Measurements from ENCODE around the gene CBARP.

The CBARP gene

DNA sequence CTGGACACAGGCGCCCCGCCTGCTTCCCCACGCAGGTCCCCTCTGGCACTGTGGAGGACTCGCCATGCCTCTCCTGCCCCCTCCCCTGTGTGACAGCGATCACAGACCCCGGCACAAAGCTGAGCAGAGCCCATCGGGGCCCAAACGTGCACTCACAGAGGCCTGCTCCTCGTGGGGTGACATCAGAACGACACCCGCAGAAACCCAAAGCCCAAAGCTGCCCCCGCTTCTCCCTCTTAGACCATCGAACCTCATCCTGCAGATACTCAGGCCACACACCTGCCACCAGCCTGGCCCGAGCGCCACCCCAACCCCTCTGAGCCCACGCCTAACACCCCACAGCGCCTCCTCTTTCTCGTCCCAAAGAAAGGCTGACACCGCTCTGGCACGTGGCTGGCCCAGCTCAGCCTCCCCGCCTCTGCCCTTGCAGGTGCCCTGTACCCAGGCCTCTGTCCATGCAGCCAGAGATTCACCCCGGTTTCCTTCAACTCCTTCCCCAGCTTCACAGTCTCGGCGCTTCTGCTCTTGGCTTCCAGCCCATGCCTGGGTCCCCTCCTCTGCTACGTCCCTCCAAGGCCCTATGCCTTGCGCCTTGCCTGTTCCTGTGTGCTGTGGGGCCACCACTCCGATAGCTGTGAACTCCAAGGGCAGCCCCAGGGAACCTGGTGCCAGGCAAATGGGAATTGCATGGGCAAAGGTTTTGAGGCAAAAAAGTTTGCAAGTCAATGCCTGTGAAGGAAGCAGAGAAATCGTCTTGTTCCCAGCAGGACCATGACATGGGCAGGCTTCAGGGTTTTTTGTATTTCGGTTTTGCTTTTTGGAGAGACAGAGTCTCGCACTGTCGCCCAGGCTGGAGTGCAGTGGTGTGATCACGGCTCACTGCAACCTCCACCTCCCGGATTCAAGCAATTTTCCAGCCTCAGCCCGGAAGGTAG lies 831 bp upstream of the CBARP start:
- DNase-seq: no peak

DNA sequence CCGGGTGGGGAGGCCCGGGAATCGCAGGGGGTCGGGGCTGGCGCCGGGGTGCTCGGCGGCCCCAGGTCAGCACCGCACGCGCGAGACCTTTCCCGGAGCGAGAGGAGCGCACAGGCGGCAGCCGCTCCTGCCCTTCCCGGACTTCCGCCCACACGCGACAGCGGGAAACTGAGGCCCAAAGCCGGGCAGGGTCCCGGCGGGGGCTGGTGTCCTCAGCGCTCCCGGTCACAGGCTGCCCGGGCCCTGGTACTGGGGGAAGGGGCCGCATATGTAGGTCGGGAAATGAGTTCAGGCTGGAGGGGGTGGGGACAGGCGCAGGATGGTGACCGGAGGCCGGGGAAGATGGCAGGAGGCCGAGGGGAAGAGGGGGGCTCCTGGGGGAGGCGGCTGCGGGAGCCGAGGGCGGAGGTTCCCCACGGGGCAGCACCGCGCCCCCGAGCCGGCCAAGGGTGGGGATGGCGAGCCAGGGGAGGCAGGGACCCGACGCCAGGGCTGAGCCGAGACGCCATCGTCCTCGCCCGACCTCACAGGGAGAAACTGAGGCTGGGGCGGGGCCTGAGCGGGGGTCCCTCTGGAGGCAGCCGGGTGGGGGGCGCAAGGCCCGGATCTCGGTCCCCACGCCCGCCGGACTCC lies 662 bp downstream of the CBARP start:
- no peak for DNase-seq

DNA sequence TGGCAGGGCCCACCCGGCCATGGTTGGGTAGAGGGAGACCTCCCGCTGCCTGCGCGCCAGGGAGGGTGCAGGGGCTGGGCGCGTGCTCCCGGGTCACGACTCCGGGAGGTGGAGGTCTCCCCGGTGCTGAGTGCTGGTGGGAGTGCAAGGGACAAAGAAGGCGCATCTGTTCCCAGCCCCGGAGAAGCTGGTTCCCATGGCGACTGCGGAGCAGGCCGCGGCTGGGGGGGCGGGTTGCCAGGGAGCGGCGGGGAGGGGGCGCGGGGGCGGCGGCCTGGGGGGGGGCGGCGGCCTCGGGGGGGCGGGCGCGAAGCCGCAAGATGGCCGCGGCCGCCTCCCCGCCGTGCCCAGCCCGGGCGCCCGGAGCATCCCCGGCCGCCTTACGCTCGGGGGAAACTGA lies 1.2 kb downstream of the CBARP start:
- no peak for DNase-seq

DNA sequence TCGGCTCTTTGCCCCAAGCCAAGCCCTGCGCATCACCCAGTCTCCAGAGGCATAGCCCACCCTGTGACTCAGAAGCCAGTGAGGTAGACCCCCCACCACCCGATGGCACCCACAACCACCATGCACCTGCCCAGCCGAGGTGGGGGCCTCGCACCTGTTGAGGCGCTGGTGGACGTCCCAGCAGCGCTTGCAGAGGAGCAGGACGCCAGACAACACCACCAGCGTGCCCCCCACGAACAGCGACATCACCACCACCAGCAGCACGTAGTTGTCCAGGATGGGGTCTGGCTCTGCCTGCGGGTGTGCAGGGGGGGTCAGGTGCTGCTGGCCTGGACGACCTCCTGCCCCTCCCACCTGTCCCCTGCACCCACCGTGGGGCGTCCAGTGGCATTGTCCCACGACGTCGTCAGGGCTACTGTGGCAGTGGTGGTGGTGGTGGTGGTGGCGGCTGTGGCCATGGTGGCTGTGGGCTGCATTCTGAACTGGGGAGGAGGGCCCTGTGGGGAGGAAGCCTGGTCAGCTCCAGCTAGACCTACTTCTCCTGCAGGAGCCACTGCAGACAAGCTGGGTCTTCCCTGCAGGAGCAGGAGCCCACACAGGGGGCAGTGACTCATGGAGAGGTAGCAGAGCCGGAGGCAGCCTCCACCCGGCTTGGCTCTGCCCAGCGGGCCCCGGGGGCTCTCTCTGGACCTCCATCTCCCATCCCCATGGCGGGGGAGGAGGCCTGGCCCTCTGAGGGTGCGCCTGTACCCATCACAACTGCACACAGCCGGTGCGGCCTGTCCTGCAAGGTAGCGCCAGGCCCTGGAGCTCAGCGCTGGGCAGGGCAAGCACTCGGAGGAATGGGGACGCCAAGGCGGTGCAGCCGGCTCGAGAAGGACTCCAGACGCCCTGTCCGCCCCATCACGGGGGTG lies 1.9 kb downstream of the CBARP start:
- no peak for DNase-seq

DNA sequence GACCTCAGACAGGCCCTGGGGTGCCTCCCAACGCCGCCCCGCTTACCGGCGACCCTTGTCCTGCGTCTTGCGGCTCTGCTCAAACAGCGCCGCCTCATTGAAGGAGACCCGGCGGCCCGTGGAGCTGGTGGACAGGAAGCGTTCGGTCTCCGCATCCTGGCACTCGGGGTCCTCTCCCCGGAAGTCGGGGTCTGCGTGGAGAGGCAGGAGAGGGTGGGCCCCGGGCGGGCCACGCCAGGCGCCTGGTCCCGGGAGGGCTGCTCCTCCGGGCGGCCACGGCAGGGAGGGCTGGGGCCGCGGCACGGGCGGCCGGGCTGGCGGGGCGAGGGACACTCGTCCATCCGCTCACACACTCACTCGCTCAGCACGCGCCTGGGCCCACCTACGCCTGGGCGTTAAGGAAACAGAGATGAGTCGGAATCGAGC lies 2.8 kb downstream of the CBARP start:
- DNase-seq: no peak

DNA sequence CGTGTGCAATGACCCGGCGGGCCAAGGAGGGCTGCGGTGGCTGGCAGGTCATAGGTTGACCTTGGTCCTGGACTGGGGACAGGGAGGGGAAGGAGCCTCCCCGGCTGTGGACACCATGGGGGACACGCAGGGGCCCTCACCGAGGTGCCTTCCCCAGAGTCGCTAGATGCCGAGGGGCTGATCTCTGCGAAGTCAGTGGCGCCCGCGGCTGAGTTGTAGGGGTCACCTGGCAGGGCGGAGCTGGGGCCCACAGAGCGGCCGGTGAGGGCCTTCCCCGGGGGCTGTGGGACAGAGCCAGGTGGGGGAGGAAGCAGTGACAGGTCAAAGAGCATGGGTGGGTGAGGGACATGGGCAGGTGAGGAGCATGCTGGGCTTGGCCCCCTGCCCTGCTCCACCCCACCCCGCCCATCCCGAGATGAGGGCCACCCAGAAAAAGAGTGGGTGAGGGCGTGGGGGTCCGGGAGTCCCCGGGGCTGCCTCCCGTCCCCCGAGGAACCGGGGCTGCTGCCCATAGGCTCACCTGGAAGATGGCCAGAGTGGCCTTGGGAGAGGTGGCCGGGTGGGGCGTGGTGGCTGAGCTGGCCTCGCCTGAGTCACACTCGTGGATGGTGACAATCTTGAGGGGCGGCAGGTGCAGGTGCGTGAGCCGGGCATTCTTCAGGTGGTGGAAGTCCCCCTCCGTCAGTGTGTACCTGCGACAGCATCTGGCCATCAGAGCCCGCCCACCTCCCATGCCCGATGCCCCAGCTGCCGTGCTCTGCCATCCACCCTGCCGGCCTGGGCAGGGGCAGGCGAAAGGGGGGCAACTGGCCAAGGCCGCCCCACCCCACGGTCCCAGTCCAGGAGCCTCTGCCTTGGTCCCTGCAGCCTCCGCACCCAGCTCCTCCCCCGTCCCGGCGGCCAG lies 3.5 kb downstream of the CBARP start:
- DNase-seq: no peak

DNA sequence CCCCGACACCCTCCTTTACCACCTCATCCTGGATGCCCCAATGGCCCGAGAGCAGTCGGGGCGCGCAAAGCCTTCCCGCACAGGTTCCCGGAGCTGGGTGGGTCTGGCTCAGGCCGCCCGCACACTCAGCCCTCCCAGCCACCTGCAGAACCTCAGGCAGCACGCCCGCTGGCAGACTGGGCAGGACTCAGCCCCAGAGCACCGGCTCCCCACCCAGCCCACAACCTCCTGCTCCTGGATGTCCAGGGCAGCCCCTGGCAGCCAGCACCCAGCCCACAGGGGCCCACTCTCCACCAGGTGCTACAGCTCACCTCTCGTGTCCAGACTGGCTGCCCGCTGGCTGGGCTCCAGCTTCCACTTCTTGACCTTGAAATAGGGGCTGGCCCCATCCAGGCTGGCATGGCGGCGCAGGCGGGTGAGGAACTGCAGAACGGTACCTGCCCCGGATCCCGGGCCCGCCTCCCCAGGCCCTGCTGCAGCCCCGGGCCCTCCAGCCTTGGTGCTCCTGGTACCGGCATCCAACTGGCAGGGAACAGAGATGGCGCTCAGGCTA lies 4.6 kb downstream of the CBARP start:
- DNase-seq: no peak

DNA sequence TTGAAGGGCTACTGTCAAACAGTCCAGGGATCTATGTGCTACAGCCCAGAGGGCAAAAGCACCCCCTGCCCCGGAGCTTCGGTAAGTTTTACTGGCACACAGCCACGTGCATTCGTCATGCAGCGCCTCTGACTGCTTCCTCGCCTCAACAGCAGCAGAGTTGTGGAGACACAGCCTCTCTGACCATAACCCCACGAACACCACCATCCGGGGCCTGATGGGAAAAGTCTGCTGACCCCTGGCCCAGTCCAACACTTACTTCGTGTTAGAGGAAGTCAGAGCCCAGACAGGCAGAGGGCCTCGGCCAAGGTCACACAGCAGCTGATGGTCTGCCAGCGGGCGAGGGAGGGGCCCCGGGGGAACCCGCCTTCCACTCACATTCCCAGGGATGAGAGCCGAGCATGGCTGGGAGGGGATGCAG lies 5.1 kb downstream of the CBARP start:
- no peak for DNase-seq

DNA sequence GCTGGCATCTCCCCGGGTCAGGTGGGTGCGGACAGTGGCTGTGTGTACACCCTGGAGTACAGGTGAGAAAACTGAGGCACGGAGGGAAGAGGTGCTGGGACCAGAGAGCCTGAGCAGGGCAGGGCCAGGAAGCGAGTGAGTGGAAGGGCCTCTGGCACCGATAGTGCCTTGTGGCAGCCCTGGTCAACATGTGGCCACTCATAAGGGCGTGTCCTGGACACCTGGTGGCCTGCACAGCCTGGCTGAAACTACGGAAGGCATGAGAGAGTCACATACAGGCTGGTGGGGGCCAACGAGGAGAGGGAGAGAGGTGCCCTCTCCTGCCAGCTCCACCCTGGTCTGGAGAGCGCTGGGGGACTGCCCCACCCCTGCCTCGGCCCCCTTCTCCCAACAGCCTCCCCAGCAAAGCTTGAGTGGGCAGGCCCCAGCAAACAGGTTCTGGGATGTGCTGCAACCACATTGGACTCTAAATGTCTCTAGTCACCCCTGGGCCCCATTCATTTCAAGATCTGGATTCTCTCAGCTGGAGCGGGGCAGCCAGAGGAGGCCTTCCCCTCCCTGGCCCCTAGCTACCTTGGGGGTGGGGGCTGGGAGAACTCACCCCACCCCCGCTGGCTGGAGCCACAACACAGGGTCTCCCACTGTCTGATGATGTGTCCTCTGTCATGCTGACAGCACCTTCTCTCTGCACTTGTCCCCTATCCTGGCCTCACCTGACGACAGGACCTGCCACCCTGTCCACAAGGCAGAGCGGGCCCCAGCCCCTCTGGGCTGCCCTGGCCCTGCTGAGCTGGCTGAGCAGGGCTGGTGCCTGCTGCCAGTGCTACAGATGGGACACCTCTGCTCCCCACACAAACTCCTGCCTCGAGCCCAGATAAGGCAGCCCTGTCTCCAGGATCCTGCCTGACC lies 5.8 kb downstream of the CBARP start:
- DNase-seq: no peak

DNA sequence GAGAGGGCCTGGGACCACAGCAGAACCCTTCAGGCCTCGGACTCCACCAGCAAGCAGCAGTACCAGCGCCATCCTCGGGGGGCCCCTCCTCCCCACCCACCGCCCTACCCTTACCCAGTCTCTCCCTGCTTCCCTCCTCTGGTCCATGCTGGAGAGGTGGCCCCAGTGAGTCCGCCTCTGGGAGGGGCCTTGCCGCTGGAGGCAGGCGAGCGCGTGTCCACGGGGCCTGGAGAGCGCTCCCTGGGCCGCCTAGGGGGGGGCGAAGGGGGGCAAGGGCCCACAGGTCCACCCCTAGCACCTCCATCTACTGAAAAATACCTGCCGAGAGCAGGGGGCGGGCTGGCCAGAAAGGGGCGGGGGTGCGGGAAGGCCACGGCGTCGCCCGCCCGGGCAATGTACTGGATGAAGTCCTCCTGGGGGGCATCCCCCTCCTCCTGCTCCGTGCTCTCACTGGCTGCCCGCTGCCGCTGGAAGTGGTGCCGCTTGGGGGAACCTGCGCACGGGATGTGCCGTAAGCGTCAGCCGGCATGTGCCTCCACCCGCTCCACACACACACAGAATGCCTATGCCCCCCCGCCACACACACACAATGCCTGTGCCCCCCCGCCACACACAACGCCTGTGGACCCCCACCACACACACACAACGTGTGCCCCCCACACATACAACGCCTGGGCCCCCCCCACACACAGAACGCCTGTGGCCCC lies 6.9 kb downstream of the CBARP start:
- no peak for DNase-seq

DNA sequence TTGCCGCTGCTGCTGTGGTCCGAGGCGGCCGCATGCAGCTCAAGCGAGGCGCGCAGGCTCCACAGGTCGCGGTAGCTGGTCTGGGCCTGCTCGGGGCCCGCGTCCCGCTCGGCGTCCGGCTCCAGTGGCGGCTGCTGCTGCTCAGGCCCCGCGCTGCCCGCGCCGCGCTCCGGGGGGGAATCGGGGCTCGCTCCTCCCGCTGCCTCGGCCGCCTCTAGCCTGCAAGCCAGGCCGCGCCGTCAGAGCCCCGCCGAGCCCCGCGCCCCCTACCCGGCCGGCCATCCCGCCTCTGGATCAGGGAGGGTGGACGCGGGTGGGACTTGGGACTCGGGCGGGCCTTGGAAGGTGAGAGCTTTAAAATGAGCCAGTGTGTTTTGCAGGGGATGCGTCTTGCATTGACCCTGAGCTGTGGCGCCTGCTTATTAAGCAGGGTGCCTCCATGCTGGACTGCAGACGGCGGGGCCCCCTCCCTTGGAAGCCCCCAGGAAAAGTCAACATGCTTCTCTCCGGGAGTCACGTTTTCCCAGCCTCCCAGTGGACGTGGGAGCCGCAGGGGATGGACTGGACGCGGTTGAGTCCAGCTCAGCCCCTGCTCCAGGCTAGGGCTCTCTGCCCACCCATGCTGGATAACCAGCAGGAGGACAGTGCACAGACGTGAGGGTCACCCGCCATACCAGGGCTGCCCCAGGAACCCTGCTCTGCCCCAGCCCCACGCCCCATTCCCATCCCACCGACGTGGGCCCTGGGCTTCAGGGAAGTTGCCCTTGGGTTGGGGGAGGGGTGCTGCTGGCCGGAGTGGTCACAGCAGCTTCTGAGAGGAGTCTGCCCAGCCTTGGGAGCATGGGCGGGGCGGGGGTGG lies 7.7 kb downstream of the CBARP start:
- DNase-seq: no peak

DNA sequence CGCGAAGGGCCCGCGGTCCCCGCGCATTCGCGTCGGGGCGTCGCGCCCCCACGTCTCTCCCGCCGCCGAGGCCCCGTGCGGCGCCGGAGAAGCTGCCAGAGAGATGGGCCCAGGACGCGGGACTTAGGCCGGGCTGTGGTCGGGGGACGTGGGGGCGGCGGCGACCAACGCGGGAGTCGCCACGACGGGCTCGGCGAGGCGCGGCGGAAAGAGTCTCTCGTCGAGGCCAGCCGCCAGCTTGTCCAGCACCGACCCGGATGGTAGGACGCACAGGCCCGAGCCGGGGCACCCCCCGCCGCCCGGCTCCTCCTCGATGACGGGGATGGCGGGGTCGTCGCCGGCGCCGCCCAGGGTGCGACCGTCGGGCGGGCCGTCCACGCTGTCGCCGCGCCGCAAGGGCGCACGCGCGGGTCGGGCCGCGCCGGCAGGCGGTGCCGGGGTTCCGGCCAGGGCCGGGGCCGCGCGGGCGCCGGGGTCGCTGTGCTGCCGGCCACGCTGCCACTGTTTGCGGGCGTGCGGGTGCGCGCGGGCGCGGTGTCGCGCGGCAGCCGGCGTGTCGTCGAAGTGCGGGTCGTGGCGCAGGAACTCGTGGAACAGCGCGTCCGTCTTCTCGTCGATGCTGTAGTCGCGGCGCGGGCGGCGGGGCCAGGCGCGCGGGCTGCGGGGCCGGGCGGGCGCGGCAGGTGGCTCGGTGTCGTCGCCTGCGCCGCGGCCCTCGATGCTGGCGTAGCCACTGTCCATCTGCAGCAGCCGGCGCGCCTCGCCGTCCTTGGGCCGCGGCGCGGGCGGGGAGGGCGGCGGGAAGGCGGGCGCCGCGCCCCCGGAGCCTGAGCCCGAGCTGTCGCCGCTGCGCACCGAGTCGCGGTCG lies 8.5 kb downstream of the CBARP start:
- no peak for DNase-seq

DNA sequence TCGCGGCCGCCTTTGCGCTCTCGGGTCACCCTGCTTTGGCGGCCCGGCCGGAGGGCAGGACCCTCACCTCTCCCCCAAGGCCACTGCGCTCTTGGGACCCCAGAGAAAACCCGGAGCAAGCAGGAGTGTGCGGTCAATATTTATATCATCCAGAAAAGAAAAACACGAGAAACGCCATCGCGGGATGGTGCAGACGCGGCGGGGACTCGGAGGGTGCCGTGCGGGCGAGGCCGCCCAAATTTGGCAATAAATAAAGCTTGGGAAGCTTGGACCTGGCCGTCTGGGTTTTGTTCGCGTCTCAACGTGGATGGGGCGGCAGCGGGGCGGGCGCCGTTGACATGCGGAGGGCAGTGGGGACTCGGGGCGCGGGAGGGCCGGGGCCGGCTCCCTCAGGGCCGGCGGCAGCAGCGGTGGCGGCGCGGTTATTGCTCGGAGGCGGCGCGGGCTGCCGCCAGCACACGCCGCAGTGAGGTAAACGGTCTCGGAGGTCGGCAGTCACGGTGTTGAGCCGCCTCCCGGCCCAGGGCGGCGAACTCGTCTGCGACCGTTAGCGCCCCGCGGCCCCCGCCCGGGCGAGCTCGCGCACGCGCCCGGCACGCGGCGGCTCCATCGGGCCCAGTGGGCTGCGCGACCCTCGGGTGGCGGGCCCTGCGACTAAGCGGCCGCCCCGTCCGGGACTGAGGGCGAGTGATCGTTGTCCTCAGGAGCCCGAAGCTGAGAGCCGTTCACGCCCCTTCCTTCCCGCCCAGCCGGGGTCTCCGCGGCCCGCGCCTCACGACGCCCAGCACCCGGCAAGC lies 9.4 kb downstream of the CBARP start:
- no peak for DNase-seq

DNA sequence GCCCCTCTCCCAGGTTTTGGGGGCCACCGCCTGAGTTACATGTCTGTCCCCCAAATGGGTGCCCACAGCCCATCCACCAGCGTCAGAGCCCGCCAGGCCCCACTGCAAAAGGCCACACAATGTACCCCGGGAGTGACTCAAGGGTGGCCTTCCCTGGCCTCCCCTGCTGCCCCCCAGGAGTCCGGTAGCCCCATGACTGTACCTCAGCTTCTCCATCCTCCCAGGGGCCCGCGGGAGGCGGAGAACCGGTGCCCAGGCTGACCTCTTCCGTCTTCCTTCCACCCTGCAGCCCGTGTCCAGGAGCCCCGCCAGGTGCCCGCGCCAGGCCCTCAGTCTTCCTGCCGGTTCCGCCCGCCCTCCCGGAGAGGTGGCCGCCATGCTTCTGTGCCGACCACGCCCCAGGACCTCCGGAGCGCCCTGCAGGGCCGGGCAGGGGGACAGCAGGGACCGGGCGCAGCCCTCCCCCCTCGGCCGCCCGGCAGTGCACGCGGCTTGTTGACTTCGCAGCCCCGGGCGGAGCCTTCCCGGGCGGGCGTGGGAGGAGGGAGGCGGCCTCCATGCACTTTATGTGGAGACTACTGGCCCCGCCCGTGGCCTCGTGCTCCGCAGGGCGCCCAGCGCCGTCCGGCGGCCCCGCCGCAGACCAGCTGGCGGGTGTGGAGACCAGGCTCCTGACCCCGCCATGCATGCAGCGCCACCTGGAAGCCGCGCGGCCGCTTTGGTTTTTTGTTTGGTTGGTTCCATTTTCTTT lies 10.3 kb downstream of the CBARP start:
- no peak for DNase-seq

DNA sequence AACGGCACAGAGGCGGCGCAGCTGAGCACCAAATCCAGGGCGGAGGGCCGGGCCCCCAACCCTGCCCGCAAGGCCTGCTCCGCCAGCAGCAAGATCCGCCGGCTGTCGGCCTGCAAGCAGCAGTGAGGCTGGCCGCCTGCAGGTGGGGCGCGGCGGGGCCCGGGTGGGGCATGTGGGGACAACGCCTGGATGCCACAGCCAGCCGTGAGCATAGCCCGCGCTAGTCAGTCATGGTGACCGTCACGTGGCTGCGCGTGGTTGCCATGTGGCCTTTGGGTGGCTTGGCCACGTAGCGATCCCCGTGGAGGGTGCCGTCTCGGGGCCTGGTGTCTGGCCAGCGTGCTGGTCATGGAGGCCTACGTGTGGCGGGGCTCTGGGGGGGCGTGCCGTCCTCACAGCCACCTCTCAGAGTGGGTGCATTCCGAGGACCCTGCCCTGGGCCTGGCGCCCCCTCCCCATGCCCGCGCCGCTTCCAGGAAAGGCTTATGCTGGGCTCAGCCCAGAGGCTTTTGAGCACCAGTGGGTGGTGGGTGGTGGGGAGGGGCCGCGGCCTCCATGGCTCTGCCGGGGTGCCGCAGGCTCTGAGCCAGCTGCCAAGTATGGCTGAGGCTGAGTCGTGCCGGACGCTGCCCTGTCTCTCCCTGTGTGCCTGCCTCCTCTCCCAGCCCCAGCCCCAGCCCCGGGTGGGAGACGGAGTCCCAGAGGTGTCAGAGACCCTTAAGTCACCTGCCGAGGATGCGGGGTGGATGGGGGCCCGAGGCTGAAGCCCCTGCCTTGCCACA lies 11.1 kb downstream of the CBARP start:
- DNase-seq: no peak

DNA sequence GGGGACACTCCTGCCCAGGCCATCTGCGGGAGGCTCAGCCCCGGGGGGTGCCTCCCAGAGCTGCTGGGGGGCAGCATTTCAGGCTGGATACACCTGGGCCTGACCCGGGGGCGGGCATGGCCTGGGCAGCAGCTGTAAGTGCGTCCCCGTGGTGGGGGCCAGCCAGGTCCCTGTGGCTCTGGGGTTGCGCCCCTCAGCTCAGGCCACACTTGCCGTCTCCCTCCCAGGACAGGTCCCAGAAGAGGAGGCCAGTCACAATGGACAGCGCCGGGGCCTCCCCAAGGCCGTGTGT lies 11.6 kb downstream of the CBARP start:
- no peak for DNase-seq
